OCI-LY7 (cell line): ENCODE results near the gene TAPBP. TPM values are rescaled to one million over a fixed set of nuclear protein-coding genes. Genes with fewer than 3 reads are reported as not detected.
"Not testable (repeated sequence)": the region's sequence is repeated elsewhere in the genome, so short reads cannot be mapped to it uniquely, and the experiment has no call there.

Experiments
- BruUV-seq: library from RNA; stranded (reverse); fragments of 400-500 nt; replicated peaks from 2 replicates; lab custom pipeline; 2021; lab: Mats Ljungman, UMichigan
- CTCF ChIA-PET: fragments of 300-600 bp; sonication (Branson Sonifier 250); formaldehyde crosslinking; loops from one replicate; lab custom pipeline; 2022; ENCODE audit warnings: antibody characterized with exemption; ENCODE audit not compliant: unreplicated experiment; lab: Charles Lee
- POLR2A ChIA-PET: fragments of 300-600 bp; sonication (Branson Sonifier 250); formaldehyde crosslinking; loops from one replicate; lab custom pipeline; 2022; ENCODE audit warnings: antibody characterized with exemption; lab: Charles Lee
- DNase-seq: peaks from one replicate; pipeline ENCODE4 v3.0.0-alpha.2; 2015; ENCODE audit warnings: low spot score
- H2AFZ ChIP-seq: fragments of 200-600 bp; sonication (generic), shearing (Covaris generic); 2 replicates; pipeline ENCODE4 v1.6.1; 2014; ENCODE audit warnings: mild to moderate bottlenecking, antibody characterized with exemption, low read length, moderate library complexity
- H3K27ac ChIP-seq: fragments of 200-600 bp; sonication (generic); 2 replicates; pipeline ENCODE4 v1.5.1; 2014; ENCODE audit warnings: mixed run types, low read depth, mild to moderate bottlenecking, moderate library complexity, low read length, inconsistent platforms; ENCODE audit not compliant: poor library complexity, severe bottlenecking
- H3K36me3 ChIP-seq: fragments of 200-600 bp; sonication (generic); 2 replicates; pipeline ENCODE4 v1.6.1; 2014; ENCODE audit warnings: mild to moderate bottlenecking, antibody characterized with exemption, low read length, moderate library complexity, mixed read lengths; ENCODE audit not compliant: insufficient read depth
- H3K4me1 ChIP-seq: fragments of 200-600 bp; sonication (generic); 2 replicates; pipeline ENCODE4 v1.5.1; 2014; ENCODE audit warnings: mild to moderate bottlenecking, low read length; ENCODE audit not compliant: insufficient read depth, poor library complexity, severe bottlenecking
- H3K4me2 ChIP-seq: fragments of 200-600 bp; sonication (generic); 2 replicates; pipeline ENCODE4 v1.6.1; 2014; ENCODE audit warnings: mild to moderate bottlenecking, low read length
- H3K4me3 ChIP-seq: fragments of 200-600 bp; sonication (generic); 2 replicates; pipeline ENCODE4 v1.5.1; 2014; ENCODE audit warnings: mild to moderate bottlenecking, low read depth, low read length; ENCODE audit not compliant: poor library complexity, severe bottlenecking
- H3K79me2 ChIP-seq: fragments of 200-600 bp; sonication (generic); 2 replicates; pipeline ENCODE4 v1.6.1; 2016; ENCODE audit warnings: low read depth, mild to moderate bottlenecking, low read length, moderate library complexity, mixed read lengths; ENCODE audit not compliant: insufficient read depth
- H3K9me2 ChIP-seq: fragments of 200-600 bp; sonication (generic); 2 replicates; pipeline ENCODE4 v1.6.1; 2016; ENCODE audit warnings: mild to moderate bottlenecking, low read length, mixed read lengths; ENCODE audit not compliant: insufficient read depth
- H3K9me3 ChIP-seq: fragments of 200-600 bp; sonication (generic); 2 replicates; pipeline ENCODE4 v1.6.1; 2014; ENCODE audit warnings: mild to moderate bottlenecking, mixed run types, low read length, mixed read lengths
- H4K20me1 ChIP-seq: fragments of 200-600 bp; sonication (generic); 2 replicates; pipeline ENCODE4 v1.6.1; 2014; ENCODE audit warnings: mild to moderate bottlenecking, antibody characterized with exemption, low read length, moderate library complexity, mixed read lengths; ENCODE audit not compliant: insufficient read depth
- CTCF ChIP-seq: fragments of 200-600 bp; sonication (generic); conservative IDR thresholded peaks from 2 replicates; pipeline ENCODE4 v1.5.1; 2014; ENCODE audit warnings: mild to moderate bottlenecking, antibody characterized with exemption, low read length, moderate library complexity, mixed read lengths
- EZH2phosphoT487 ChIP-seq: fragments of 200-600 bp; sonication (generic); IDR thresholded peaks from 2 replicates; pipeline ENCODE4 v1.6.1; 2018; ENCODE audit warnings: low read depth, borderline replicate concordance, mild to moderate bottlenecking, mixed run types, antibody characterized with exemption, low read length, moderate library complexity, mixed read lengths
- intact Hi-C: fragments of 100-400 bp; cut with micrococcal nuclease; formaldehyde crosslinking; loops from one replicate; pipeline ENCODE4 v1.10.0; 2022; ENCODE audit not compliant: unreplicated experiment
- total RNA-seq, 2 experiments: library from RNA; depleted of rRNA in 1 of 2; stranded (reverse); fragments of >200 nt in 1 of 2; shearing (Covaris generic) in 1 of 2; gene quantifications; 2 replicates each; pipeline ENCODE4 v1.2.3, GENCODE V29; 2014 to 2022

The TAPBP gene
- total RNA-seq, 2 experiments from 2014 or later: 106 to 148 TPM

GRCh38 chr6:33264015-33264414 lies 49.9 kb downstream of the TAPBP start:
- no peak overlapping the region for H3K4me2 ChIP-seq
- intact Hi-C loops: no loop called here
- TF ChIP-seq CTCF: no peak
- no peak for TF ChIP-seq EZH2phosphoT487
- H4K20me1 ChIP-seq: no peaks in the 10 kb centered on the region
- no peaks in the 10 kb centered on the region for H3K9me3 ChIP-seq
- no peaks in the 10 kb centered on the region for H3K4me1 ChIP-seq
- no peak overlapping the region for H3K27ac ChIP-seq
- peaks cover 90% of the 10 kb centered on the region for H3K36me3 ChIP-seq
- ChIA-PET POLR2A (interaction anchor here (0.7 kb wide), 1 partner anchor 13 kb away, joined by 3 read pairs; the partner anchor contains the start of gene B3GALT4), CTCF (no interaction called here)
- H3K9me2 ChIP-seq: no peaks in the 10 kb centered on the region
- no peak overlapping the region for H2AFZ ChIP-seq
- DNase-seq: no peak
- H3K79me2 ChIP-seq: no peaks in the 10 kb centered on the region
- no TSS peak for BruUV-seq
- no peak overlapping the region for H3K4me3 ChIP-seq

- CTCF ChIA-PET, H3K4me2 ChIP-seq, H4K20me1 ChIP-seq, H3K9me2 ChIP-seq, intact Hi-C loops, H3K4me1 ChIP-seq, H2AFZ ChIP-seq, H3K9me3 ChIP-seq, H3K79me2 ChIP-seq, H3K4me3 ChIP-seq, BruUV-seq, H3K27ac ChIP-seq, DNase-seq: not testable (repeated sequence)
- H3K36me3 ChIP-seq: peaks cover 89% of the 10 kb centered on the region
- POLR2A ChIA-PET: interaction anchor here (0.6 to 1.0 kb wide), 2 partner anchors 9 to 129 kb away, joined by 3 read pairs; partner anchors contain the start of genes RPS18 and VPS52
Measured at GRCh38 chr6:33262490-33262889, 51.4 kb downstream of the TAPBP start.

- CTCF ChIA-PET: no interaction called here
- Histone ChIP-seq H3K27ac (no peak overlapping the region), H4K20me1 (no peaks in the 10 kb centered on the region), H2AFZ (no peak overlapping the region), H3K9me2 (no peaks in the 10 kb centered on the region), H3K4me3 (no peak overlapping the region), H3K9me3 (no peaks in the 10 kb centered on the region), H3K36me3 (peaks cover 69% of the 10 kb centered on the region), H3K4me1 (no peaks in the 10 kb centered on the region), H3K79me2 (no peaks in the 10 kb centered on the region), H3K4me2 (no peak overlapping the region)
- no TSS peak for BruUV-seq
- POLR2A ChIA-PET: no interaction called here
- no peak for DNase-seq
- intact Hi-C loops: no loop called here
- no peak for TF ChIP-seq CTCF
- no peak for TF ChIP-seq EZH2phosphoT487
Measured at GRCh38 chr6:33259032-33259431, 54.8 kb downstream of the TAPBP start.
